Fibroblast of mammary gland (primary cell): ENCODE results near the gene DUSP28.
"Not testable (repeated sequence)": the region's sequence is repeated elsewhere in the genome, so short reads cannot be mapped to it uniquely, and the experiment has no call there.

Experiments
- DNase-seq: peaks from one replicate; pipeline ENCODE4 v3.0.0-alpha.2; 2010; ENCODE audit warnings: low read depth
- H3K4me3 ChIP-seq: 2 replicates; pipeline ENCODE4 v1.5.1; 2011; ENCODE audit warnings: low read depth, mild to moderate bottlenecking, low read length, moderate library complexity; ENCODE audit not compliant: control insufficient read depth
- CTCF ChIP-seq: conservative IDR thresholded peaks from 2 replicates; pipeline ENCODE4 v1.5.1; 2011; ENCODE audit warnings: low read depth, low read length, inconsistent platforms; ENCODE audit not compliant: control insufficient read depth, insufficient read depth

The DUSP28 gene

DNA sequence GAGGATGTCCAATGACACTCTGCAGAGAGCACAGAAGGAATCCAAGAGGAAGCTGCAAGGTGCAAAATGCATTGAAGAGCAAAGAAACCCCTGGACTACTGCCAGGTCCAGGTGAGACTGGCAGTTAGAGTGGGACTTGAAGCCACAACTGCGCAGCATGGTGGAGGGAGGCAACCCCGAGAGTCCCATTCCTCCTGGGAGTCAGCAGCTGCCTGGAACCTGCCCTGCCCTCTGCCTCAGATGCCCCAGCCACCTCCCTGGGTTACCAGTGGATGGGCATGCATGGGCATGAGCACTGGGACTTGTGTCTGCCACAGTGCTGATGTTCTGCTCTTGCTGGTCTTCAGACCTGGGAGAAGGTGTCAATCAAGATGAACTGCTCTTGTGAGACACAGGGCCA is 45.5 kb upstream of the DUSP28 start:
- DNase-seq = no peak
- H3K4me3 ChIP-seq = no peak overlapping the region
- no peak for TF ChIP-seq CTCF

- no peak for DNase-seq
- H3K4me3 ChIP-seq = no peak overlapping the region
- no peak for TF ChIP-seq CTCF
Observed at GRCh38 chr2:240517342-240517741, 42.8 kb upstream of the DUSP28 start.

GRCh38 chr2:240518981-240519380 is 41.2 kb upstream of the DUSP28 start:
- H3K4me3 ChIP-seq = no peak overlapping the region
- DNase-seq = no peak
- no peak for TF ChIP-seq CTCF

- peak overlapping the region; percentile 19 for H3K4me3 ChIP-seq
- DNase-seq = peak; percentile 53
- no peak for TF ChIP-seq CTCF
Observed at GRCh38 chr2:240519396-240520129, 40.6 kb upstream of the DUSP28 start.

GRCh38 chr2:240520130-240520973 is 39.8 kb upstream of the DUSP28 start:
- no peak for TF ChIP-seq CTCF
- H3K4me3 ChIP-seq = peak overlapping the region; percentile 19
- DNase-seq = no peak

DNA sequence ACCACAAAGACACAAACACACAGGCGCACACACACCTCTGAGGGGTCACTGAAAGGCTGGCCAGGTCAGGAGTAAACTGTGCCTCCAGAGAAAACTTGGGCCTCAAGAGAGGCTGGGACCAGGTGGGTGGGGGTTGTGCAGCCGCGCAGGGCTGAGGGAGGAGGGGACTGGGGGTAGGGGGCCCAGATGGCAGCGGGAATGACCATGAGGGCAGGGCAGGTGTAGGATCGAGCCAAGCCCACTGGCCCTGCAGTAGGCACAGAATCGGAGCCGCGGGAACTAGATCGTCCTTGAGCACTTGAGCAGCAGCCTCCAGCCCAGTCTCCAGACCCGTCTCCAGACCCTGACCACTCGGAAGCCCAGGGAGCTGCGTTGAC is 39.2 kb upstream of the DUSP28 start:
- DNase-seq = no peak
- TF ChIP-seq CTCF = no peak
- no peak overlapping the region for H3K4me3 ChIP-seq

GRCh38 chr2:240521885-240522284 is 38.3 kb upstream of the DUSP28 start:
- DNase-seq, H3K4me3 ChIP-seq: not testable (repeated sequence)
